MM.1S (cell line): Measurements from ENCODE around the gene OSBPL10.

Experiments
- DNase-seq: peaks from one replicate; pipeline ENCODE4 v3.0.0-alpha.2; 2015
- H2AFZ ChIP-seq: fragments of 300-600 bp; sonication (generic); 2 replicates; pipeline ENCODE4 v1.6.0; 2016; ENCODE audit warnings: antibody characterized with exemption, low read length
- H3F3A ChIP-seq: fragments of 300-600 bp; sonication (generic); 2 replicates; pipeline ENCODE4 v1.6.1; 2016; ENCODE audit warnings: mild to moderate bottlenecking, antibody characterized with exemption, low read length, moderate library complexity, mixed read lengths; ENCODE audit not compliant: insufficient read depth
- H3K27ac ChIP-seq: fragments of 300-600 bp; sonication (generic); 2 replicates; pipeline ENCODE4 v1.5.1; 2016; ENCODE audit warnings: mild to moderate bottlenecking, low read length
- H3K27me3 ChIP-seq: fragments of 300-600 bp; sonication (generic); replicated peaks from 2 replicates; pipeline ENCODE4 v1.6.0; 2016; ENCODE audit warnings: low read length; ENCODE audit not compliant: insufficient read depth
- H3K36me3 ChIP-seq: fragments of 300-600 bp; sonication (generic); replicated peaks from 2 replicates; pipeline ENCODE4 v1.6.1; 2016; ENCODE audit warnings: mild to moderate bottlenecking, low read length, mixed read lengths; ENCODE audit not compliant: insufficient read depth
- H3K4me1 ChIP-seq: fragments of 300-600 bp; sonication (generic); 2 replicates; pipeline ENCODE4 v1.6.1; 2016; ENCODE audit warnings: low read length, mixed read lengths
- H3K4me2 ChIP-seq: fragments of 300-600 bp; sonication (generic); 2 replicates; pipeline ENCODE4 v1.6.0; 2016; ENCODE audit warnings: low read depth, low read length
- H3K4me3 ChIP-seq: fragments of 300-600 bp; sonication (generic); 2 replicates; pipeline ENCODE4 v1.5.1; 2016; ENCODE audit warnings: low read length, mixed read lengths
- H3K79me2 ChIP-seq: fragments of 300-600 bp; sonication (generic); 2 replicates; pipeline ENCODE4 v1.6.1; 2016; ENCODE audit warnings: mixed run types, low read length, mixed read lengths
- H3K9ac ChIP-seq: fragments of 300-600 bp; sonication (generic); 2 replicates; pipeline ENCODE4 v1.6.1; 2016; ENCODE audit warnings: low read length, mixed read lengths
- H3K9me2 ChIP-seq: fragments of 300-600 bp; sonication (generic); replicated peaks from 2 replicates; pipeline ENCODE4 v1.6.1; 2016; ENCODE audit warnings: mild to moderate bottlenecking, low read length, mixed read lengths; ENCODE audit not compliant: insufficient read depth
- H3K9me3 ChIP-seq: fragments of 300-600 bp; sonication (generic); replicated peaks from 2 replicates; pipeline ENCODE4 v1.6.1; 2016; ENCODE audit warnings: mild to moderate bottlenecking, low read length, mixed read lengths; ENCODE audit not compliant: insufficient read depth
- H4K20me1 ChIP-seq: fragments of 300-600 bp; sonication (generic); 2 replicates; pipeline ENCODE4 v1.6.1; 2016; ENCODE audit warnings: mild to moderate bottlenecking, low read length, moderate library complexity, mixed read lengths; ENCODE audit not compliant: insufficient read depth
- EZH2 ChIP-seq: fragments of 300-600 bp; sonication (generic); optimal IDR thresholded peaks from 2 replicates; pipeline ENCODE3; 2017; ENCODE audit warnings: low read depth, mild to moderate bottlenecking, antibody characterized with exemption, low read length, mixed read lengths
- EZH2phosphoT487 ChIP-seq: fragments of 300-600 bp; sonication (generic); IDR thresholded peaks from 2 replicates; pipeline ENCODE4 v1.6.1; 2018; ENCODE audit warnings: antibody characterized with exemption, low read length
- TF ChIP-seq, protein P1 (sequence below): fragments of 300-600 bp; sonication (generic); IDR thresholded peaks from 2 replicates; pipeline ENCODE4 v1.5.1; 2016; ENCODE audit warnings: antibody characterized with exemption, low read length, mixed read lengths

The OSBPL10 gene

DNA sequence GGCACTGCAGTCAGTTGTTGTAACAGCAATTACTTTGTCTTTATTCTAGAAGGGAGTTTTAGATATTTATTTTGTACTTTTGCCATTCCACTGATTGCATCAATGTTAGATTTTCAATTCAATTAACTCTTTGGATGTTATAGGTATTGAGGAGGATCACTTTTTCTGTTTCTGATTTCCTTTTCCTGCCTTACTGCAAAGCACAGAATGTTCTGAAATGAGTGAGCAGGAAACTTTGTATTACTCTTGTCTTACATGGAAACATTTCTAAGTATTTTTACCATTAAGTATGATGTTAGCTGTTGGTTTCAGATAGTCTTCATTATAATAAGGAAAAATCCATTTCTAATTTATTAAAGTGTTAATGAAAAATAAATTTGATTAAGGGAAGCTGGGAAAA, 80.5 kb downstream of the OSBPL10 start:
- Histone ChIP-seq H2AFZ (no peak overlapping the region), H3K4me3 (no peak overlapping the region), H3K9me2 (no peaks in the 10 kb centered on the region), H3K27me3 (no peaks in the 10 kb centered on the region), H3K9ac (no peak overlapping the region), H3K36me3 (no peaks in the 10 kb centered on the region), H4K20me1 (no peaks in the 10 kb centered on the region), H3F3A (no peaks in the 10 kb centered on the region), H3K27ac (no peak overlapping the region), H3K4me2 (no peak overlapping the region), H3K9me3 (no peaks in the 10 kb centered on the region), H3K4me1 (no peaks in the 10 kb centered on the region), H3K79me2 (no peaks in the 10 kb centered on the region)
- TF ChIP-seq EZH2phosphoT487: no peak
- DNase-seq: no peak

GRCh38 chr3:31896648-31897433, 84.2 kb downstream of the OSBPL10 start:
- H3K4me3 ChIP-seq: no peak overlapping the region
- H3K9ac ChIP-seq: no peak overlapping the region
- no peak overlapping the region for H3K27ac ChIP-seq
- H3K9me2 ChIP-seq: no peaks in the 10 kb centered on the region
- H3F3A ChIP-seq: no peaks in the 10 kb centered on the region
- TF ChIP-seq EZH2phosphoT487: no peak
- no peak for TF ChIP-seq EZH2
- TF ChIP-seq, protein P1, sequence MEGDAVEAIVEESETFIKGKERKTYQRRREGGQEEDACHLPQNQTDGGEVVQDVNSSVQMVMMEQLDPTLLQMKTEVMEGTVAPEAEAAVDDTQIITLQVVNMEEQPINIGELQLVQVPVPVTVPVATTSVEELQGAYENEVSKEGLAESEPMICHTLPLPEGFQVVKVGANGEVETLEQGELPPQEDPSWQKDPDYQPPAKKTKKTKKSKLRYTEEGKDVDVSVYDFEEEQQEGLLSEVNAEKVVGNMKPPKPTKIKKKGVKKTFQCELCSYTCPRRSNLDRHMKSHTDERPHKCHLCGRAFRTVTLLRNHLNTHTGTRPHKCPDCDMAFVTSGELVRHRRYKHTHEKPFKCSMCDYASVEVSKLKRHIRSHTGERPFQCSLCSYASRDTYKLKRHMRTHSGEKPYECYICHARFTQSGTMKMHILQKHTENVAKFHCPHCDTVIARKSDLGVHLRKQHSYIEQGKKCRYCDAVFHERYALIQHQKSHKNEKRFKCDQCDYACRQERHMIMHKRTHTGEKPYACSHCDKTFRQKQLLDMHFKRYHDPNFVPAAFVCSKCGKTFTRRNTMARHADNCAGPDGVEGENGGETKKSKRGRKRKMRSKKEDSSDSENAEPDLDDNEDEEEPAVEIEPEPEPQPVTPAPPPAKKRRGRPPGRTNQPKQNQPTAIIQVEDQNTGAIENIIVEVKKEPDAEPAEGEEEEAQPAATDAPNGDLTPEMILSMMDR: no peak
- H3K9me3 ChIP-seq: no peaks in the 10 kb centered on the region
- no peak overlapping the region for H3K4me2 ChIP-seq
- H3K27me3 ChIP-seq: no peaks in the 10 kb centered on the region
- DNase-seq: no peak
- H3K36me3 ChIP-seq: no peaks in the 10 kb centered on the region
- no peaks in the 10 kb centered on the region for H3K4me1 ChIP-seq
- no peaks in the 10 kb centered on the region for H4K20me1 ChIP-seq
- no peak overlapping the region for H2AFZ ChIP-seq
- H3K79me2 ChIP-seq: no peaks in the 10 kb centered on the region

DNA sequence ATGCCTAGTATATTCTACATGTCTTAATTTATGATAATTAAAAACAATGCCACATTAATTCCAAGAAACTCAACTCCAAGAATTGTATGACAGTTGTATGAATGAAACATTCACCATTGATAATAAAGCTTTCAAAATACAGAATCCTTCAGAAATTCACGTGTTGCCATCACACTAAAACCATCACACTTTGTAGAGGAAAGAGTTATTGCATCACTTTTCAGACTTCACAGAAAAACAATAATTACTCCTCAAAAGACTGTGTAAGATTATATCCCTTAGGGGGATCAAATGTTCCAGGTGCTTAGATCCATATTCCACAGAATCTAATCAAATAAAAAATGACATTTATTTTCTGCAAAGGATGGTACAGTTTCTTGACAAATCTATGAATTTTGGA, 85.0 kb downstream of the OSBPL10 start:
- Histone ChIP-seq H3K9ac (no peak overlapping the region), H3K4me3 (no peak overlapping the region), H3K27ac (no peak overlapping the region), H4K20me1 (no peaks in the 10 kb centered on the region), H3K9me3 (no peaks in the 10 kb centered on the region), H3K27me3 (no peaks in the 10 kb centered on the region), H3K4me2 (no peak overlapping the region), H3F3A (no peaks in the 10 kb centered on the region), H2AFZ (no peak overlapping the region), H3K4me1 (no peaks in the 10 kb centered on the region), H3K9me2 (no peaks in the 10 kb centered on the region), H3K36me3 (no peaks in the 10 kb centered on the region), H3K79me2 (no peaks in the 10 kb centered on the region)
- no peak for TF ChIP-seq EZH2phosphoT487
- DNase-seq: no peak

GRCh38 chr3:31895471-31895870, 85.6 kb downstream of the OSBPL10 start:
- Histone ChIP-seq H3K9me2 (no peaks in the 10 kb centered on the region), H3K27me3 (no peaks in the 10 kb centered on the region), H3K4me2 (no peak overlapping the region), H3K79me2 (no peaks in the 10 kb centered on the region), H2AFZ (no peak overlapping the region), H3K36me3 (no peaks in the 10 kb centered on the region), H3F3A (no peaks in the 10 kb centered on the region), H3K9me3 (no peaks in the 10 kb centered on the region), H3K4me3 (no peak overlapping the region), H3K27ac (no peak overlapping the region), H3K9ac (no peak overlapping the region), H3K4me1 (no peaks in the 10 kb centered on the region), H4K20me1 (no peaks in the 10 kb centered on the region)
- no peak for DNase-seq
- TF ChIP-seq EZH2phosphoT487 (no peak), EZH2 (no peak)
- TF ChIP-seq, protein P1: no peak
